B cell (primary cell): ENCODE data around the gene RNF26. TPM values are rescaled to one million over a fixed set of nuclear protein-coding genes. Genes with fewer than 3 reads are reported as not detected.

Experiments used
- ATAC-seq: fragments of 200-7000 bp; cut with Tn5 transposase; one replicate; pipeline ENCODE4 v1.10.0; 2021; ENCODE audit warnings: low read depth, mild to moderate bottlenecking, moderate number of reproducible peaks, moderate library complexity
- CTCF ChIA-PET: fragments of 350-600 bp; sonication (Branson Sonifier 250); formaldehyde crosslinking; loops from one replicate; lab custom pipeline; 2021; ENCODE audit warnings: antibody characterized with exemption, inconsistent platforms; lab: Charles Lee
- POLR2A ChIA-PET: fragments of 350-600 bp; sonication (Branson Sonifier 250); formaldehyde crosslinking; loops from one replicate; lab custom pipeline; 2021; ENCODE audit warnings: antibody characterized with exemption; lab: Charles Lee
- DNase-seq: peaks from one replicate; pipeline ENCODE4 v3.0.0; 2013
- H2AFZ ChIP-seq: 2 replicates; pipeline ENCODE4 v1.6.1; 2012; ENCODE audit warnings: mild to moderate bottlenecking, low read depth, low read length; ENCODE audit not compliant: insufficient read depth, poor library complexity, severe bottlenecking
- H3K27ac ChIP-seq, 2 donors: 1 replicate in 1 of 2; 2 replicates in 1 of 2; pipeline ENCODE4 v1.5.1; 2012 to 2013; ENCODE audit warnings: low read length in 2 of 2, mild to moderate bottlenecking in 2 of 2, moderate library complexity in 1 of 2
- H3K27me3 ChIP-seq, 4 experiments: fragments of 200-600 bp in 1 of 4; sonication (generic) in 1 of 4; replicated peaks in 1 of 4; 1 replicate in 2 of 4; 2 replicates in 2 of 4; pipeline versions ENCODE4 v1.6.1 to v1.7.0; 2013 to 2016; ENCODE audit warnings: low read length in 3 of 4, mild to moderate bottlenecking in 2 of 4, mixed read lengths in 1 of 4, moderate library complexity in 1 of 4; ENCODE audit not compliant: insufficient read depth in 4 of 4, control insufficient read depth in 3 of 4; ENCODE audit errors: control extremely low read depth in 1 of 4
- H3K36me3 ChIP-seq, 2 experiments: replicated peaks in 1 of 2; 1 replicate in 1 of 2; 2 replicates in 1 of 2; pipeline versions ENCODE4 v1.6.1 to v1.7.1; 2013; ENCODE audit warnings: low read length in 1 of 2; ENCODE audit not compliant: insufficient read depth in 2 of 2, control insufficient read depth in 1 of 2; ENCODE audit errors: control extremely low read depth in 1 of 2, extremely low read depth in 1 of 2
- H3K4me1 ChIP-seq, 2 donors: fragments of 200-600 bp in 1 of 2; sonication (generic) in 1 of 2; 1 replicate in 1 of 2; 2 replicates in 1 of 2; pipeline versions ENCODE4 v1.5.1 to v1.6.1; 2013 to 2017; ENCODE audit warnings: low read length in 2 of 2; ENCODE audit not compliant: control insufficient read depth in 2 of 2, insufficient read depth in 2 of 2
- H3K4me2 ChIP-seq: replicated peaks from 2 replicates; pipeline ENCODE3; 2012; ENCODE audit warnings: mild to moderate bottlenecking, low read depth, low read length; ENCODE audit not compliant: poor library complexity, severe bottlenecking
- H3K4me3 ChIP-seq, 5 experiments: fragments of 200-600 bp in 1 of 5; sonication (generic) in 1 of 5; 1 replicate in 3 of 5; 2 replicates in 2 of 5; pipeline versions ENCODE4 v1.5.1 to v1.7.0; 2011 to 2016; ENCODE audit warnings: low read length in 4 of 5, mild to moderate bottlenecking in 4 of 5, low read depth in 2 of 5, control low read depth in 1 of 5, moderate library complexity in 1 of 5; ENCODE audit not compliant: insufficient read depth in 1 of 5; ENCODE audit errors: control extremely low read depth in 1 of 5, extremely low read depth in 1 of 5
- H3K79me2 ChIP-seq: fragments of 200-600 bp; sonication (generic); one replicate; pipeline ENCODE4 v1.6.0; 2016; ENCODE audit warnings: low read length; ENCODE audit not compliant: control insufficient read depth, insufficient read depth
- H3K9ac ChIP-seq: fragments of 200-600 bp; sonication (generic); 2 replicates; pipeline ENCODE4 v1.6.1; 2017; ENCODE audit warnings: mild to moderate bottlenecking, low read length, moderate library complexity
- H3K9me3 ChIP-seq, 3 donors: one replicate each; pipeline versions ENCODE4 v1.6.1 to v1.7.1; 2013; ENCODE audit warnings: low read length in 2 of 3; ENCODE audit not compliant: control insufficient read depth in 2 of 3, insufficient read depth in 1 of 3; ENCODE audit errors: control extremely low read depth in 1 of 3
- H4K20me1 ChIP-seq: 2 replicates; pipeline ENCODE4 v1.6.0; 2012; ENCODE audit warnings: mild to moderate bottlenecking, low read length; ENCODE audit not compliant: insufficient read depth, control insufficient read depth, poor library complexity, severe bottlenecking
- H3K27ac Mint-ChIP-seq: one replicate; pipeline ENCODE4 v1.8.0; 2021; ENCODE audit warnings: mixed read lengths
- H3K27me3 Mint-ChIP-seq: one replicate; pipeline ENCODE4 v1.8.0; 2021; ENCODE audit warnings: mixed read lengths
- H3K4me1 Mint-ChIP-seq: one replicate; pipeline ENCODE4 v1.8.0; 2021; ENCODE audit warnings: mixed read lengths
- H3K4me3 Mint-ChIP-seq: one replicate; pipeline ENCODE4 v1.8.0; 2021; ENCODE audit warnings: mixed read lengths
- H3K9me3 Mint-ChIP-seq: one replicate; pipeline ENCODE4 v1.8.0; 2022; ENCODE audit warnings: mixed read lengths; ENCODE audit not compliant: insufficient read depth
- CTCF ChIP-seq: fragments of 200-600 bp; IDR thresholded peaks from one replicate; pipeline ENCODE4 v1.8.0; 2022; ENCODE audit warnings: antibody characterized with exemption, mild to moderate bottlenecking
- EZH2 ChIP-seq: IDR thresholded peaks from 2 replicates; pipeline ENCODE4 v1.6.1; 2012; ENCODE audit warnings: borderline replicate concordance, low read depth, mild to moderate bottlenecking, moderate library complexity, low read length; ENCODE audit not compliant: insufficient read depth, poor library complexity, severe bottlenecking
- WGBS: methylation state at CpG from one replicate; pipeline ENCODE4 v1.1.5; 2013; ENCODE audit warnings: missing lambda C conversion rate; ENCODE audit not compliant: insufficient coverage; 5-methylcytosine and 5-hydroxymethylcytosine counted together
- intact Hi-C: fragments of 100-400 bp; cut with micrococcal nuclease; formaldehyde crosslinking; loops from one replicate; pipeline ENCODE4 v1.10.0; 2022
- polyA plus RNA-seq: library from polyadenylated mRNA; depleted of rRNA; stranded (reverse); fragments of >200 nt; gene quantifications from 2 replicates; pipeline ENCODE4 v1.2.3, GENCODE V29; 2012
- total RNA-seq, 2 donors: library from RNA; stranded (reverse); fragments of 120-200 nt in 1 of 2; gene quantifications; 1 replicate in 1 of 2; 2 replicates in 1 of 2; pipeline versions ENCODE4 v1.2.3 to v1.2.4, GENCODE V29; 2013 to 2022

Gene RNF26
- total and polyA plus RNA-seq, 2 donors (not counting 1 experiment from before 2014, with no cell fraction given) = 15.5 to 21.8 TPM

GRCh38 chr11:119316729-119317591 lies 17.4 kb upstream of the RNF26 start, which contains the start of gene MCAM:
Gene MCAM, minus strand, starts transcription at chr11:119317130. Its CDS starts 29 bp downstream, at chr11:119317101.
- Histone ChIP-seq H3K36me3 (no peaks in the 10 kb centered on the region), H3K9me3 (peaks cover 0 to 9% (median 0%) of the 10 kb centered on the region in 3 donors), H3K4me3 (peak within 1 kb of the TSS in 4 of 5 experiments; percentile 15 to 60 (median 46)), H3K27me3 (peaks cover 0 to 61% (median 22%) of the 10 kb centered on the region in 4 experiments), H3K4me2 (peak within 1 kb of the TSS; percentile 83), H2AFZ (peak within 1 kb of the TSS; percentile 59), H3K79me2 (no peaks in the 10 kb centered on the region), H3K9ac (peak within 1 kb of the TSS; percentile 62), H3K4me1 (peaks cover 35 to 53% of the 10 kb centered on the region in 2 donors), H3K27ac (no peak within 1 kb of the TSS), H4K20me1 (no peaks in the 10 kb centered on the region)
- H3K27me3 Mint-ChIP-seq = peaks cover 13% of the 10 kb centered on the region
- CTCF ChIA-PET = interaction anchor here (1.2 to 3.5 kb wide), 2 partner anchors 9 to 120 kb away, joined by 5 to 16 read pairs; no protein-coding TSS in a partner anchor
- no peaks in the 10 kb centered on the region for H3K9me3 Mint-ChIP-seq
- H3K4me3 Mint-ChIP-seq = peak within 1 kb of the TSS; percentile 83
- TF ChIP-seq EZH2 = peak; percentile 14
- no peak for TF ChIP-seq CTCF
- peaks cover 34% of the 10 kb centered on the region for H3K4me1 Mint-ChIP-seq
- DNase-seq (peak; percentile 51), ATAC-seq (no peak)
- intact Hi-C loops = no loop called here
- no peak within 1 kb of the TSS for H3K27ac Mint-ChIP-seq
- POLR2A ChIA-PET = no interaction called here
- WGBS = 2% methylated on average over 74 of the region's 74 CpGs
